CD14-positive monocyte (primary cell): ENCODE data around the gene LRRK1. TPM values are rescaled to one million over a fixed set of nuclear protein-coding genes. Genes with fewer than 3 reads are reported as not detected.
A peak's percentile ranks its signal among the peaks of the same experiment; 100 is the strongest.

Experiments
- DNase-seq, 3 donors: peaks; one replicate each; pipeline ENCODE4 v3.0.0-alpha.2; 2011 to 2022
- H2AFZ ChIP-seq: 2 replicates; pipeline ENCODE4 v1.6.0; 2012; ENCODE audit warnings: mild to moderate bottlenecking, low read depth, low read length, inconsistent platforms; ENCODE audit not compliant: insufficient read depth, poor library complexity, severe bottlenecking
- H3K27ac ChIP-seq, 2 donors: 1 replicate in 1 of 2; 2 replicates in 1 of 2; pipeline ENCODE4 v1.5.1; 2012 to 2013; ENCODE audit warnings: low read length in 2 of 2, control low read depth in 1 of 2, inconsistent platforms in 1 of 2, low read depth in 1 of 2, mild to moderate bottlenecking in 1 of 2
- H3K27me3 ChIP-seq, 2 donors: one replicate each; pipeline versions ENCODE4 v1.6.0 to v1.6.1; 2011 to 2013; ENCODE audit warnings: low read length in 2 of 2; ENCODE audit not compliant: control insufficient read depth in 2 of 2, insufficient read depth in 2 of 2
- H3K36me3 ChIP-seq, 2 donors: replicated peaks in 1 of 2; 1 replicate in 1 of 2; 2 replicates in 1 of 2; pipeline versions ENCODE4 v1.5.1 to v1.6.1; 2012 to 2013; ENCODE audit warnings: low read length in 2 of 2, control low read depth in 1 of 2, inconsistent platforms in 1 of 2, mild to moderate bottlenecking in 1 of 2; ENCODE audit not compliant: insufficient read depth in 2 of 2, control insufficient read depth in 1 of 2
- H3K4me1 ChIP-seq, 2 donors: 1 replicate in 1 of 2; 2 replicates in 1 of 2; pipeline versions ENCODE4 v1.5.1 to v1.6.1; 2012 to 2013; ENCODE audit warnings: low read length in 2 of 2, control low read depth in 1 of 2, inconsistent platforms in 1 of 2, mild to moderate bottlenecking in 1 of 2, moderate library complexity in 1 of 2; ENCODE audit not compliant: insufficient read depth in 2 of 2, control insufficient read depth in 1 of 2
- H3K4me2 ChIP-seq: replicated peaks from 2 replicates; pipeline ENCODE3; 2012; ENCODE audit warnings: low read length, moderate library complexity, mild to moderate bottlenecking; ENCODE audit not compliant: poor library complexity, severe bottlenecking; ENCODE audit errors: extremely low read depth
- H3K4me3 ChIP-seq, 3 experiments: fragments of 200-600 bp in 1 of 3; sonication (generic) in 1 of 3; replicated peaks in 1 of 3; 1 replicate in 2 of 3; 2 replicates in 1 of 3; pipeline ENCODE4 v1.5.1; 2011 to 2013; ENCODE audit warnings: low read length in 3 of 3, mild to moderate bottlenecking in 3 of 3, control low read depth in 2 of 3, low read depth in 2 of 3, inconsistent platforms in 1 of 3, moderate library complexity in 1 of 3
- H3K79me2 ChIP-seq: 2 replicates; pipeline ENCODE4 v1.6.0; 2012; ENCODE audit warnings: mild to moderate bottlenecking, control low read depth, inconsistent platforms, low read length, moderate library complexity; ENCODE audit not compliant: insufficient read depth
- H3K9ac ChIP-seq: 2 replicates; pipeline ENCODE4 v1.6.0; 2017; ENCODE audit warnings: low read length, mild to moderate bottlenecking; ENCODE audit not compliant: insufficient read depth, poor library complexity, severe bottlenecking
- H3K9me3 ChIP-seq, 2 donors: replicated peaks in 1 of 2; 1 replicate in 1 of 2; 2 replicates in 1 of 2; pipeline versions ENCODE4 v1.5.1 to v1.6.1; 2012 to 2013; ENCODE audit warnings: low read length in 2 of 2, control low read depth in 1 of 2; ENCODE audit not compliant: control insufficient read depth in 1 of 2, insufficient read depth in 1 of 2
- H4K20me1 ChIP-seq: 2 replicates; pipeline ENCODE4 v1.6.0; 2012; ENCODE audit warnings: mild to moderate bottlenecking, low read length, control low read depth, moderate library complexity; ENCODE audit not compliant: insufficient read depth
- H3K27ac Mint-ChIP-seq, 7 donors: one replicate each; pipeline ENCODE4 v1.8.0; 2020; ENCODE audit warnings: mild to moderate bottlenecking in 7 of 7, mixed read lengths in 7 of 7, moderate library complexity in 6 of 7, inconsistent platforms in 2 of 7
- H3K27me3 Mint-ChIP-seq, 3 donors: one replicate each; pipeline ENCODE4 v1.8.0; 2021 to 2022; ENCODE audit warnings: low read depth in 3 of 3, mild to moderate bottlenecking in 3 of 3, mixed read lengths in 3 of 3, moderate library complexity in 3 of 3, inconsistent platforms in 1 of 3
- H3K36me3 Mint-ChIP-seq, 2 donors: one replicate each; pipeline ENCODE4 v1.8.0; 2020; ENCODE audit warnings: mixed read lengths in 2 of 2, inconsistent platforms in 1 of 2, mild to moderate bottlenecking in 1 of 2
- H3K4me1 Mint-ChIP-seq: one replicate; pipeline ENCODE4 v1.8.0; 2020; ENCODE audit warnings: mild to moderate bottlenecking, mixed read lengths
- H3K4me3 Mint-ChIP-seq, 2 donors: one replicate each; pipeline ENCODE4 v1.8.0; 2020; ENCODE audit warnings: mild to moderate bottlenecking in 2 of 2, mixed read lengths in 2 of 2, moderate library complexity in 1 of 2
- H3K9me3 Mint-ChIP-seq, 7 donors: one replicate each; pipeline ENCODE4 v1.8.0; 2020 to 2022; ENCODE audit warnings: mixed read lengths in 7 of 7, mild to moderate bottlenecking in 6 of 7, moderate library complexity in 6 of 7, inconsistent platforms in 2 of 7
- WGBS: methylation state at CpG from one replicate; pipeline ENCODE4 v1.1.5; 2013; ENCODE audit warnings: missing lambda C conversion rate; ENCODE audit not compliant: insufficient coverage; 5-methylcytosine and 5-hydroxymethylcytosine counted together
- intact Hi-C, 2 donors: fragments of 100-400 bp; cut with micrococcal nuclease; formaldehyde crosslinking; loops; one replicate each; pipeline versions ENCODE4 v1.15.0 to v1.15.1; 2023
- polyA plus RNA-seq, 3 donors: library from polyadenylated mRNA; depleted of rRNA in 1 of 3; unstranded in 2 of 3; stranded (reverse) in 1 of 3; fragments of 300-500 nt in 2 of 3; fragments of >200 nt in 1 of 3; fragmentation: Illumina TruSeq in 2 of 3; gene quantifications; 1 replicate in 2 of 3; 2 replicates in 1 of 3; pipeline ENCODE4 v1.2.3, GENCODE V29; 2012 to 2021
- TF ChIP-seq, protein P1 (sequence below): fragments of 200-600 bp; IDR thresholded peaks from one replicate; pipeline ENCODE4 v1.8.0; 2022; ENCODE audit warnings: antibody characterized with exemption, mild to moderate bottlenecking

Gene LRRK1
- polyA plus RNA-seq, 3 donors: 1.7 to 18.9 (median 5.4) TPM

DNA sequence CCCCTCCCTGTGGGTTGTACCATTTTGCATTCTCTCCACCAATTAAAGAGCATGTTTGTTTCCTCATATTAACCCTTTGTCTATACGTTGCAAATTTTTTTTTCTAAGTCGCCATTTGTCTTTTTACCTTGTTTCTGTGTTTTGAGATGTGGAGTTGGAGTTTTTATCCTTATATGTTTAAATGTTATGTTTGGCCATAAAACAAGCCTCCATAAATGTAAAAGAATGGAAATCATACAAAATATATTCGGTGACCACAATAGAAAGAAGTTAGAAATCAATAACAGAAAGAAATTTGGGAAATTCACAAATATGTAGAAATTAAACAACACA lies 29.2 kb downstream of the LRRK1 start:
- no peak overlapping the region for H3K9ac ChIP-seq
- no peaks in the 10 kb centered on the region for H3K9me3 Mint-ChIP-seq
- no peaks in the 10 kb centered on the region for H3K9me3 ChIP-seq
- peak overlapping the region; percentile 5 for H3K4me2 ChIP-seq
- peaks cover 17 to 24% of the 10 kb centered on the region in 2 donors for H3K36me3 Mint-ChIP-seq
- H3K27me3 Mint-ChIP-seq: peaks cover 0 to 3% (median 0%) of the 10 kb centered on the region in 3 donors
- peaks cover 23% of the 10 kb centered on the region for H3K79me2 ChIP-seq
- H3K4me3 Mint-ChIP-seq: no peak overlapping the region
- DNase-seq: no peak
- intact Hi-C loops: loop anchor here in 1 of 2 donors (10.0 kb wide), 1 partner anchor 706 kb away; the partner anchor contains the start of gene TM2D3
- H3K27me3 ChIP-seq: no peaks in the 10 kb centered on the region
- no peaks in the 10 kb centered on the region for H4K20me1 ChIP-seq
- peak overlapping the region in 1 of 2 donors; percentile 33 for H3K27ac ChIP-seq
- H3K4me1 Mint-ChIP-seq: peaks cover 42% of the 10 kb centered on the region
- no CpG with 5 or more reads among the region's 3 CpGs for WGBS
- H3K4me3 ChIP-seq: no peak overlapping the region
- H3K4me1 ChIP-seq: peaks cover 21 to 36% of the 10 kb centered on the region in 2 donors
- no peaks in the 10 kb centered on the region for H3K36me3 ChIP-seq
- H3K27ac Mint-ChIP-seq: peak overlapping the region in 2 of 7 donors; percentile 43 to 72
- no peak overlapping the region for H2AFZ ChIP-seq
- TF ChIP-seq, protein P1, sequence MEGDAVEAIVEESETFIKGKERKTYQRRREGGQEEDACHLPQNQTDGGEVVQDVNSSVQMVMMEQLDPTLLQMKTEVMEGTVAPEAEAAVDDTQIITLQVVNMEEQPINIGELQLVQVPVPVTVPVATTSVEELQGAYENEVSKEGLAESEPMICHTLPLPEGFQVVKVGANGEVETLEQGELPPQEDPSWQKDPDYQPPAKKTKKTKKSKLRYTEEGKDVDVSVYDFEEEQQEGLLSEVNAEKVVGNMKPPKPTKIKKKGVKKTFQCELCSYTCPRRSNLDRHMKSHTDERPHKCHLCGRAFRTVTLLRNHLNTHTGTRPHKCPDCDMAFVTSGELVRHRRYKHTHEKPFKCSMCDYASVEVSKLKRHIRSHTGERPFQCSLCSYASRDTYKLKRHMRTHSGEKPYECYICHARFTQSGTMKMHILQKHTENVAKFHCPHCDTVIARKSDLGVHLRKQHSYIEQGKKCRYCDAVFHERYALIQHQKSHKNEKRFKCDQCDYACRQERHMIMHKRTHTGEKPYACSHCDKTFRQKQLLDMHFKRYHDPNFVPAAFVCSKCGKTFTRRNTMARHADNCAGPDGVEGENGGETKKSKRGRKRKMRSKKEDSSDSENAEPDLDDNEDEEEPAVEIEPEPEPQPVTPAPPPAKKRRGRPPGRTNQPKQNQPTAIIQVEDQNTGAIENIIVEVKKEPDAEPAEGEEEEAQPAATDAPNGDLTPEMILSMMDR: no peak

DNA sequence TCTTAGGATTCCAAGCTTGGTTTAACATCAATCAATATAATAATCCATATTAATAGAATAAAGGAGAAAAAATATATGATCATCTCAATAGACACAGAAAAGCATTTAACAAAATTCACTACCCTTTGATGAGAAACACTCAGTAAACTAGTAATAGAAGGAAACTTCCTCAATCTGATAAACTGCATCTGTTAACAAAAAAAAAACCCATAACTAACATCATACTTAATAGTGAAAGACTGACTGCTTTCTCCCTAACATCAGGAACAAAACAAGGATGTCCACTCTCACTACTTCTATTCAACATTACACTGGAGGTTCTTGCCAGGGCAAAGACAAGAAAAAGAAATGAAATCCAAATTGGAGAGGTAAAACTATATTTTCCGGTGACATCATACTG lies 30.5 kb downstream of the LRRK1 start:
- Histone ChIP-seq H3K27ac (peak overlapping the region in 1 of 2 donors; percentile 33), H3K27me3 (no peaks in the 10 kb centered on the region), H3K4me2 (no peak overlapping the region), H3K36me3 (no peaks in the 10 kb centered on the region), H3K9me3 (no peaks in the 10 kb centered on the region), H2AFZ (no peak overlapping the region), H3K4me1 (peaks cover 13 to 24% of the 10 kb centered on the region in 2 donors), H4K20me1 (no peaks in the 10 kb centered on the region), H3K4me3 (no peak overlapping the region), H3K9ac (no peak overlapping the region), H3K79me2 (peaks cover 34% of the 10 kb centered on the region)
- no peak for DNase-seq
- Mint-ChIP-seq H3K27ac (peak overlapping the region in 4 of 7 donors; percentile 46 to 75 (median 68)), H3K27me3 (peaks cover 0 to 3% (median 0%) of the 10 kb centered on the region in 3 donors), H3K4me1 (peaks cover 30% of the 10 kb centered on the region), H3K9me3 (peaks cover 0 to 1% (median 0%) of the 10 kb centered on the region in 7 donors), H3K4me3 (no peak overlapping the region), H3K36me3 (peaks cover 15 to 19% of the 10 kb centered on the region in 2 donors)
- TF ChIP-seq, protein P1: no peak
- intact Hi-C loops: loop anchor here in 1 of 2 donors (1.0 to 10.0 kb wide), 3 partner anchors 12 to 705 kb away; partner anchors contain the start of gene TM2D3
- WGBS: no CpG with 5 or more reads among the region's 1 CpG
